SK-N-DZ (cell line): Measurements from ENCODE around the gene OR2G3. TPM values are rescaled to one million over a fixed set of nuclear protein-coding genes. Genes with fewer than 3 reads are reported as not detected.

Source experiments
- DNase-seq: peaks from one replicate; pipeline ENCODE4 v3.0.0-alpha.2; 2015; ENCODE audit warnings: low spot score
- polyA plus RNA-seq, 2 experiments: library from polyadenylated mRNA; depleted of rRNA; stranded (reverse); fragments of >200 nt; gene quantifications; 2 replicates each; pipeline ENCODE4 v1.2.3, GENCODE V29; 2014

The OR2G3 gene
- polyA plus RNA-seq (2014; cell fraction: cytosol; rRNA removed): not detected in 2 replicates
- polyA plus RNA-seq (2014; cell fraction: nucleus; rRNA removed): not detected in 2 replicates

DNA sequence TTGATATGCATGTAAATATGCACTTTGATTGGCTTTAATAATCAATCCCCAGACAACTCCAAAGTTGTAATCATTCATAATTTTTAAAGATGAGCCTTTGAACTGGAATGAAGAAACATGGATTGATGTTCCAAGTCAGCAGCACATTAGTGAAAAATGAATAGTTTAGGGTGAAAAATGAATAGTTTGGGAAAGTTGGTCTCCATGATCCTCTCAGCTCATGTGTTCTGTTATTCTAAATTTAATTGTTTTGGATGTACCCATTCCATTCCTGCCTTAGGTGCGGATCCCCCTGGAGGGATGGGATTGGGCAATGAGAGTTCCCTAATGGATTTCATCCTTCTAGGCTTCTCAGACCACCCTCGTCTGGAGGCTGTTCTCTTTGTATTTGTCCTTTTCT lies at the start of gene OR2G3:
Gene OR2G3, plus strand, starts transcription at position 301 of the 400 bp plus-strand sequence. Its CDS starts 0 bp downstream, at position 301.
- DNase-seq: no peak

GRCh38 chr1:247557926-247558674 lies 47.3 kb upstream of the OR2G3 start:
- DNase-seq: no peak

GRCh38 chr1:247561711-247562110 lies 43.7 kb upstream of the OR2G3 start:
- DNase-seq: no peak

DNA sequence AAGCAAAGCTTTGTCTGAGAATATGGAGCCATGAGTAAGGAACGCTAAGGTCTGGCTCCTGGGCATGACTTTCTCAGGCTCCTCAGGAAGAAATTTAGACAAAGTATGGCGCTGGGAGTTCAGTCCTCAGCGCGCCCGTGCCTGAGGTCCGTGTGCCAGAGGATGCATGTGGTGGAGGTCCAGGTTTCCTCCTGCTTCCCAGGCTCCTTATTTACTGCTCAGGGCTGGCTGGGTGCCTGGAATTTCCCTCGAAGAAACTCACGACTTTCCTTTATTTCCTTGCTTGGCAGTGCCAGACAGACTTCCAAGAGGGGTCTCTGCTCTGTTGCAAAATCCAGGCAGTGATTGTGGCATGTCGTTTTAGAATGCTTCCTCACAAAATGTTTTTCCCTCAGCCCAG lies 43.2 kb upstream of the OR2G3 start:
- no peak for DNase-seq

- DNase-seq: no peak
Measured at GRCh38 chr1:247574236-247574635, 31.1 kb upstream of the OR2G3 start.

- DNase-seq: no peak
Measured at GRCh38 chr1:247574664-247575063, 30.7 kb upstream of the OR2G3 start.

GRCh38 chr1:247576514-247576913 lies 28.9 kb upstream of the OR2G3 start:
- DNase-seq: no peak

GRCh38 chr1:247578946-247579460 lies 26.4 kb upstream of the OR2G3 start:
- no peak for DNase-seq

DNA sequence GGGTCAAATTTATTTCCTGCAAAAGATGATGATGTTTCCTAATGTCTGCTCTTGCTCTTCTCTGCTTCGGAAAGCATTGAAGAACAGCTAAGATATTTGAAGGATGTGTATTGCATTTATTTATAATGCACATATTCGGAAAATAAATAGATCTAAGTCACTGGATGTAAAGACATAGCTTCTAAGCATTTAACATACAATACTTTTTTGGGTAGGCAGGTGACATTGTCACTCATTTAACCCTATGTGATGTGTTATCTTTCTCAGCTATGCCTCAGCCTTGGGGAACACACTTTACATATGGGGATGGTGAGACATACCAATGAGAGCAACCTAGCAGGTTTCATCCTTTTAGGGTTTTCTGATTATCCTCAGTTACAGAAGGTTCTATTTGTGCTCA lies 17.3 kb upstream of the OR2G3 start, which contains the start of gene OR2G2:
Gene OR2G2, plus strand, starts transcription at position 301 of the 400 bp plus-strand sequence. Its CDS starts 0 bp downstream, at position 301.
- DNase-seq: no peak

- DNase-seq: no peak
Measured at GRCh38 chr1:247613405-247613804, 8.0 kb downstream of the OR2G3 start.

DNA sequence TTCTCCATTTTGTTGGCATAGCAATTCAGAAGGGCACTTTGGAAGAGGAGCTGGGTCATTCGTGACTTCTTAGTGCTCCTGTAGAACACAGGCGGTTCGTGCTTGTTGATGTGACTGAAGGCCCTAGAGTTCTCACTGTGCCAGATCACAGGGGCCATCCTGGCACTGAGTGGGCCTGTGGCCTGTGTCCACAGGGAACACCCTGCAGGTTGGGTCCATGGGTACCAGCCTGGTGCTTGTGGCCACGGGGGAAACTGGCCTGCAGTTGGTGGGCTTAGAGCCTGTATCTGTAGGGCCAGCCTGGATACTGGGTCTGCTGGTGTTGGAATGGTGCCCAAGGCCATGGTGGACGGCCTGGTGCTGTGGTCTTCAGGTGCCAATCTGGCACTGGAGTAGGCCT lies 9.2 kb downstream of the OR2G3 start:
- no peak for DNase-seq

GRCh38 chr1:247627951-247628350 lies 22.6 kb downstream of the OR2G3 start:
- DNase-seq: no peak

DNA sequence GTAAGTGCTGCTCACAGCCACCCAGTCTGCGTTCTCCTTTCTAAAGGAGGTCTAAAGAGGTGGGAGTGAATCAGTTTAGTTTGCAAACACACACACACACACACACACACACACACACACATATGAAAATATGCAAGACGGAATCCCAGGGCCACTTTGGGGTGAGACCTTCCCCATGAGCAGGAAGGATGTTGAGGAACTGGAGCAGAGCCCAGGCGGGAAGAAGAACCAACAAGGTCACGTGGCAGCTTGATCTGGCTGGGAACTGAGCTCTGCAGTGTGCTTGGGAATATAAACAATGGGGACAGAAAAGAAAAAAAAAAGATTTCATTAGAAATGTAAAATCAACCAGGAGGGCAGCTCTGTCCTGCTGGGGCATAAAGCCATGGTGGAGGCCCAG lies 32.6 kb downstream of the OR2G3 start:
- no peak for DNase-seq

GRCh38 chr1:247638781-247639180 lies 33.4 kb downstream of the OR2G3 start:
- no peak for DNase-seq

GRCh38 chr1:247639381-247639981 lies 34.1 kb downstream of the OR2G3 start:
- no peak for DNase-seq

DNA sequence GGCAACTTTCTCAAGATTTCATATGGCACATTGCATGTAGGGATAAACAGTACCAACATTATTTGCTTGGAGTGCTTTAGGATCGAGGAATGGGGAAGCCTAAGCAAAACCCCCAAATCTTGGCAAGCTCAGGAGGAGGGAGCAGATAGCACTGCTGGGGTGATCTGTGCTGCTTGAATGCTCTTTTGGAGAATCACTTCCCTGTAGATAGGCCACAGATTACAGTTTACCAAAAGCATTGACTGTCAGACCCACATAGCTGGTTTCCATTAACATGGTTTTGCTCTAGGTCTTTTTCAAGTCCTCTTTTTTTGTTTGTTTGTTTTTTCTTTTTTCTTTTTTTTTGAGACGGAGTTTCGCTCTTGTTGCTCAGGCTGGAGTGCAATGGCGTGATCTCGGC lies 37.4 kb downstream of the OR2G3 start:
- no peak for DNase-seq

DNA sequence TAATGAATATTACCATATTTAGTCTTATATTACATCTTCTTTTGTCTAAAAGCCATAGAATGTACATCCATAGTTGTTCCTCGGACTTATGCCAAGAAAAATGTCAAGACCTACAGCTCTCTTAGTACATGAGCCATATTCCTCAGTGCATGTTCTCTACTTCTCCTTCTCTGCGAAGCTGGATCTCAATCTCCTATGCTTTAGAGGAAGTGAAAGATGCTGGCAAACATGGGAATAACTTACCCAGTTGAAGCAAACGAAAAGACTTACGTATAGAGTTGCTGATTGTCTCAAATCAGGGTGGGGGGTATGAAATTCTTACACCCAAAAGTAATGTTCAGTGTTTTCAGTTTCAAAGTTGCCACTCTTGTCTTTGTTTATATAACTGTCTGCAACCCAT lies 41.5 kb downstream of the OR2G3 start:
- no peak for DNase-seq

GRCh38 chr1:247647864-247648263 lies 42.5 kb downstream of the OR2G3 start:
- no peak for DNase-seq

DNA sequence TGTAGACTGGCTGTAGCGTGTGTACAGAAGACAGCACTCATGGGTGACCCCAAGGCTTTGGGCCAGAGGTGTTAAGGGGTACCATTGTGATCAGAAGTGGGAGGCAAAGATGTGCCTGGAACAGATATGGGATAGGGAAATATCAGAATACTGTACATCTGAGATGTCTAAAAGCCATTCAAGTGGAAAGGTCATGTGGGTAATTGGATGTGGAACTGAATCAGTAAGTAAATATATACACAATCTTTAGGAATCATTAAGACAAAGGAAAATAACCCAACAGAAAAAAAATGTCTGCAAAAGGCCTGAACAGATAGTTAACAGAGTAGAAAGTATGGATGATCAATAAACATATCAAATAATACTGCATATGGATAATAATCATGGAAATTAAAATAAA lies 47.7 kb downstream of the OR2G3 start:
- DNase-seq: no peak
